ENCODE results near the gene PTGES. TPM values are rescaled to one million over a fixed set of nuclear protein-coding genes. Genes with fewer than 3 reads are reported as not detected.
A peak's percentile ranks its signal among the peaks of the same experiment; 100 is the strongest.
"Not testable (repeated sequence)": the region's sequence is repeated elsewhere in the genome, so short reads cannot be mapped to it uniquely, and the experiment has no call there.

PTGES gene
- total and polyA plus RNA-seq, 11 donors, result 0.30 to 3.0 (median 1.2) TPM

DNA sequence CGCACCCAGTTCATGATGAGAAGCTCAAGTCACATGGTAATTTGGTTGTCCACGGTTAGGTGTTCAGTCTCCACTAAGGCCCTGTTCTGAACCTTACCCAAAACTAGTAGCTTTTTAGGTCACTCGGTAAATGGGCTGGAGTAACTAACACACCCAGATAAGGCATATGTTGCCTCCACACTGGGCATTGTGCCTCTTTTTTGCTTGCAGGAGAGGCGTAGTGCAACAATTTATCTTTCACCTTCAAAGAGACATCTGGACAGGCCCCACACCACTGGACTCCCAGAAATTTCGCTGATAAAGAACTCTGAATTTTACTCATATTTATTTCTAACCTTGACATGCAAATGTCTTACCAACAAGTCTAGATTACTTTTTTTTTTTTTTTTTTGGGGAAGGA lies 16.8 kb upstream of the PTGES start:
- Histone ChIP-seq H3K4me3 (no peak overlapping the region), H3K27ac (no peak overlapping the region), H3K27me3 (no peaks in the 10 kb centered on the region), H3K36me3 (no peaks in the 10 kb centered on the region), H3K4me1 (peaks cover 0 to 11% (median 0%) of the 10 kb centered on the region in 12 donors), H3K9me3 (no peaks in the 10 kb centered on the region)
- ATAC-seq (no peak), DNase-seq (no peak)
- WGBS, 4 donors, result 79 to 86% (median 82%) methylated on average over 5 of the region's 5 CpGs
- TF ChIP-seq POLR2A (IDR thresholded peaks at IDR 0.05), result no peak
- TF ChIP-seq, protein P1, sequence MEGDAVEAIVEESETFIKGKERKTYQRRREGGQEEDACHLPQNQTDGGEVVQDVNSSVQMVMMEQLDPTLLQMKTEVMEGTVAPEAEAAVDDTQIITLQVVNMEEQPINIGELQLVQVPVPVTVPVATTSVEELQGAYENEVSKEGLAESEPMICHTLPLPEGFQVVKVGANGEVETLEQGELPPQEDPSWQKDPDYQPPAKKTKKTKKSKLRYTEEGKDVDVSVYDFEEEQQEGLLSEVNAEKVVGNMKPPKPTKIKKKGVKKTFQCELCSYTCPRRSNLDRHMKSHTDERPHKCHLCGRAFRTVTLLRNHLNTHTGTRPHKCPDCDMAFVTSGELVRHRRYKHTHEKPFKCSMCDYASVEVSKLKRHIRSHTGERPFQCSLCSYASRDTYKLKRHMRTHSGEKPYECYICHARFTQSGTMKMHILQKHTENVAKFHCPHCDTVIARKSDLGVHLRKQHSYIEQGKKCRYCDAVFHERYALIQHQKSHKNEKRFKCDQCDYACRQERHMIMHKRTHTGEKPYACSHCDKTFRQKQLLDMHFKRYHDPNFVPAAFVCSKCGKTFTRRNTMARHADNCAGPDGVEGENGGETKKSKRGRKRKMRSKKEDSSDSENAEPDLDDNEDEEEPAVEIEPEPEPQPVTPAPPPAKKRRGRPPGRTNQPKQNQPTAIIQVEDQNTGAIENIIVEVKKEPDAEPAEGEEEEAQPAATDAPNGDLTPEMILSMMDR (IDR thresholded peaks at IDR 0.05), result no peak
- intact Hi-C loops (cut with DNase I), result no loop called here

- no peak overlapping the region for H3K4me3 ChIP-seq
- ATAC-seq, result no peak
- DNase-seq, result no peak
- peaks cover 0 to 4% (median 0%) of the 10 kb centered on the region in 12 donors for H3K4me1 ChIP-seq
- TF ChIP-seq, protein P1 (IDR thresholded peaks at IDR 0.05), result no peak
- TF ChIP-seq POLR2A (IDR thresholded peaks at IDR 0.05), result no peak
- H3K27ac ChIP-seq, result no peak overlapping the region
- intact Hi-C loops (cut with DNase I), result no loop called here
- H3K27me3 ChIP-seq, result no peaks in the 10 kb centered on the region
- H3K9me3 ChIP-seq, result no peaks in the 10 kb centered on the region
- H3K36me3 ChIP-seq, result no peaks in the 10 kb centered on the region
- WGBS, 4 donors, result 93 to 95% (median 94%) methylated on average over 6 of the region's 6 CpGs
Measured at GRCh38 chr9:129768486-129768885, 15.6 kb upstream of the PTGES start.

DNA sequence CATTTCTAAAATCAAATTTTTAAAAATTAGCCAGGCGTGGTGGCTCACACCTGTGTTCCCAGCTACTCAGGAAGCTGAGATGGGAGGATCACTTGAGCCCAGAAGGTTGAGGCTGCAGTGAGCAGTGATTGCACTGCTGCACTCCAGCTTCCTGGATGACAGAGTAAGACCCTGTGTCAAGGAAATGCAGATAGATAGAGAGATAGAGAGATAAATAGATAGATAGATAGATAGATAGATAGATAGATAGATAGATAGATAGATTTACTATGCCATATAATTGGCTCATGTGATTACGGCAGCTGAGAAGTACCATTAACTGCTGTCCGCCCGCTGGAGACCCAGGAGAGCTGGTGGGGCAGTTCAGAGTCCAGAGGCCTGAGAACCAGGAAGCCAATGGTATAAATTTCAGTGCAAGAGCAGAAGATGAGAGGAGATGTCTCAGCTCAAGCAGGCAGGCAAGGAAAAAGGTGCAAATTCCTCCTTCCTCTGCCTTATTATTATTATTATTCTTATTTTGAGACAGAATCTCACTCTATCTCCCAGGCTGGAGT lies 13.0 kb upstream of the PTGES start:
- H3K4me3 ChIP-seq, result no peak overlapping the region
- DNase-seq (no peak), ATAC-seq (no peak)
- no peaks in the 10 kb centered on the region for H3K9me3 ChIP-seq
- H3K27me3 ChIP-seq, result no peaks in the 10 kb centered on the region
- intact Hi-C loops (cut with DNase I), result no loop called here
- TF ChIP-seq POLR2A (IDR thresholded peaks at IDR 0.05), result no peak
- TF ChIP-seq, protein P1 (IDR thresholded peaks at IDR 0.05), result no peak
- no peak overlapping the region for H3K27ac ChIP-seq
- no peaks in the 10 kb centered on the region for H3K36me3 ChIP-seq
- WGBS, 4 donors, result 93 to 97% (median 96%) methylated on average over 4 of the region's 4 CpGs
- H3K4me1 ChIP-seq, result peaks cover 0 to 22% (median 1%) of the 10 kb centered on the region in 12 donors

DNA sequence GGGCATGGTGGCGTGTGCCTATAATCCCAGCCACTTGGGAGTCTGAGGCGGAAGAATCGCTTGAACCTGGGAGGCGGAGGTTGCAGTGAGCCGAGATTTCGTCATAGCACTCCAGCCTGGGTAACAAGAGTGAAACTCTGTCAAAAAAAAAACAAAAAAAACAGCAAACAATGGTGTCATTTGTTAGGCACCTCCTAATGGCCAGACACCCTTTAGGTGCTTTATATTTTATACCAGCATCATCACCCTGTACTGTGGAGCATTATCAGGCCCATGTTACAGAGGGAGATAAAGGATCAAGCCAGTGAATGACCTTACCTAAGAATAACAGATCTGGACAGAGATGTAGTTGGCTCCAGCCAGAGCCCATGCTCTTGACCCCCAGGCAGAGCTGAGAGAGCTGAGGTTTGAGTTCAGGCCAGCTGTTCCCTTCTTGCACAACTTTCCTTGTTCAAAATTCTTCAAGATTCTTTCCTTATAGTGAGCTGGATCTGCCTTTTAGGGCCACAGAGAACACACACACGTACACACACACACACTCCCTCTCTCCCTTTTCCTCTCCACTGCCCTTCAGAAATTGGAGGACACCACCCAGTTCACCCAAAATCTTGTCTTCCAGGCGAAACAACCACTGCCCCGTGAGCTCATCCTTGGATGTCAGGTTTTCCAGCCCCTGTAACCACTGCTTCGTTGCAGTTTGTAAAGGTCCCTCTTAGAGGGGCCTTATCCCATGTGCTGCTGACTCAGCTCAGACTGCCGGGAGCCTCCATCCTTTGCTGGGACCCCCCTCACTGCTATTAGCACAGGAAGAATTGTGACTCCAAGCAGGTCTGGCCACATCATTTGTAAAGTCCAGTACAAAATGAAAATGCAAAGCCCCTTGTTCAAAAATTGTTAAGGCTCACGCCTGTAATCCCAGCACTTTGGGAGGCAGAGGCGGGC lies 10.4 kb upstream of the PTGES start:
- Histone ChIP-seq H3K27me3 (no peaks in the 10 kb centered on the region), H3K36me3 (no peaks in the 10 kb centered on the region), H3K27ac (peak overlapping the region in 11 of 12 donors; percentile 15 to 74 (median 56)), H3K4me3 (no peak overlapping the region), H3K4me1 (peaks cover 0 to 32% (median 10%) of the 10 kb centered on the region in 12 donors), H3K9me3 (no peaks in the 10 kb centered on the region)
- TF ChIP-seq POLR2A (IDR thresholded peaks at IDR 0.05), result no peak
- TF ChIP-seq, protein P1 (IDR thresholded peaks at IDR 0.05), result no peak
- peak in 1 of 5 donors; percentile 34 for DNase-seq
- ATAC-seq, result peak in 2 of 4 donors; percentile 63 to 66
- intact Hi-C loops (cut with DNase I), result no loop called here
- 74 to 81% (median 79%) methylated on average over 13 of the region's 13 CpGs for WGBS, 4 donors

- DNase-seq; H3K36me3 ChIP-seq; H3K27me3 ChIP-seq; H3K4me3 ChIP-seq; intact Hi-C loops (cut with DNase I); H3K9me3 ChIP-seq: not testable (repeated sequence)
- peak overlapping the region in 11 of 12 donors; percentile 15 to 74 (median 57) for H3K27ac ChIP-seq
- peak; percentile 28 to 60 (median 58) for ATAC-seq
- 49 to 71% (median 56%) methylated on average over 13 of the region's 13 CpGs for WGBS, 4 donors
- peaks cover 0 to 32% (median 10%) of the 10 kb centered on the region in 12 donors for H3K4me1 ChIP-seq
Measured at GRCh38 chr9:129762370-129762984, 9.6 kb upstream of the PTGES start.

Measured in heart left ventricle (tissue), 16 donors.